ENCODE data around the gene LRAT.

The LRAT gene

GRCh38 chr4:154778264-154778663 is 34.5 kb downstream of the LRAT start:
- no peak for DNase-seq (ENCODE audit: low read depth)

GRCh38 chr4:154779362-154779947 is 35.7 kb downstream of the LRAT start:
- DNase-seq (ENCODE audit: low read depth): no peak

- DNase-seq (ENCODE audit: low read depth): no peak
Measured at GRCh38 chr4:154781126-154781982, 37.6 kb downstream of the LRAT start, which contains the start of gene RBM46. RBM46 (plus strand) TSS chr4:154781272; CDS start chr4:154796753, 15,481 bp downstream.

GRCh38 chr4:154781983-154782293 is 38.1 kb downstream of the LRAT start:
- DNase-seq (ENCODE audit: low read depth): no peak
